Globus pallidus (tissue), 1 donor: ENCODE measurements around the gene FXYD1.
"Not testable (repeated sequence)": the region's sequence is repeated elsewhere in the genome, so short reads cannot be mapped to it uniquely, and the experiment has no call there.

Experiments
- DNase-seq: peaks from one replicate; pipeline ENCODE4 v3.0.0-alpha.2; 2015; ENCODE audit warnings: low spot score

Gene FXYD1

DNA sequence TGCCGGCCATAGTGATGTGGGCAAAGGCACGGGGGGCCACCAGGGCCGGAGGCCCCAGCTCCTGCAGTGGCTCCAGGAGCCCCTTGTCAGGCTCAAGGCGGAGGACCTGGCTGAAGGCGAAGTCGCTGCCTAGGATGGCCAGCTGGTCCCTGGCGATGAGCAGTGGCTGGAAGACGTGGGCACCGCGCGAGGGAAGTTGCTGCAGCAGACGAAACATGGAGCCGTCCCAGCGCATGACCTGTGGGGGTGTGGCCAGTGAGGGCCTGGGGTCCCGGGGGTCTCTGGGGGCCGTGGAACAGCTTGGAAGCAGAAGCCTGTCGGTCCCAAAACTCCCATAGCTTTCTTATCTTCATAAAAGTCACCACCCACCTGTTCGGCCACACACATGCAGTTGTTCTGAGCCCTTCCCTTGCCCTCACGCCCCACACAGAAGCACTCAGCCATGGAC lies 13.3 kb upstream of the FXYD1 start:
- DNase-seq, result no peak

DNA sequence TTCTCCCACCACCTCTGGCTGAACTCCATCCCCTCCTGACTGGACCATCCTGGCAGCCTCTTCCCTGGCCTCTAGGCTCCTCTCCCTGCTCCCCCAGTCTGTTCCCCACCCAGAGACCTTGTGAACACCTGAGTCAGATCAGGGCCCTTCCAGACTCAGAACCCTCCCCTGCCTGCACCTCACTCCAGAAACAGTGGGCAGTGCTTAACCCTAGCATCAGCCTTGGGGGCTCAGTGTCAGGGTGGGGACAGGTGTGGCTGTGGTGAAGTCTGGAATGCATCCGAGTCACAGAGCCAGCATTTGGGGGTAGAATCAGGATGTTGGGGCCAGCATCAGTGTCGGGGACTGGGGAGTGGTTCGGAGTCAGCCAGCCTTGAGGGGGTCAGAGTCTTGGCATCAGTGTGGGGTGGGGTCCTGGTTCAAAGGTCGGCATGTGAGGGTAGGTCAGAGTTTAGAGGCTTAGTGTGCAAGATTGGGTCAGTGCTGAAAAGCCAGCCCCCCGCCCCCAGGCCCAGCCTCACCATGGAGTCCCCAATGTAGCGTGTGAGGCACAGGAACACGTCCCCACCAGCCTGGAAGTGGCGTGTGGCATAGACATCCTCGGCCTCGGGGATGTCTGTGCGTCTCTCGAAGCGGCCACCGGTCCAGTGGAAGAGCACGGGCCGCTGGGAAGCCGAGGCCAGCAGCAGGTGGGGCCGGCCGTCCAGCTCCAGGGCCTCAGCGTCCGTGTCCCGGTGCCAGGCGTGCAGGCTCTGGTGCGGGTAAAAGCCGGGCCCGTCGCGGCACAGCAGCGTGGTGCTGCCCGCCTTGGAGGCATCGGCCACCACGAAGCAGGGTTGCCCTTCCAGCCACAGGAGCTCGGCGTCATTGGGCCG lies 12.6 kb upstream of the FXYD1 start:
- DNase-seq, result no peak

GRCh38 chr19:35126624-35126959 lies 12.0 kb upstream of the FXYD1 start:
- peak; percentile 85 for DNase-seq

DNA sequence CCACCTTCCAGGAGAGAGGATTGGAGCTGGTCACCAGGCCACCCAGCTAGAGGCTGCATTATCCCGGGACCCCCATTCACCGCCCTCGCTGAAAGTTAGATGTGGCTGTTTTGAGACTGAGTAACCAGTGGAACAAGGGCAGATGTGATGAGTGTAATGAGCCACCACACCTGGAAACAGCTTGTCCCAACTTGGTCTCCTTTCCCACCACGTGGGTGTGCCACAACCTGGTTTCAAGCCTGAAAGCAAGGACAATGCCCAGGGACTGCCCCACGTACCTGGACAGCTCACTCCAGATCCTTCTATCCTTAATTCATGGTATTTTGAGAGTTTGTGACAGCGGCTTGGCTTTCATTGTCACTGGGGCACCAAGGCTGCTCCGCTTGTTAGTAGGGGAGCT lies 10.8 kb upstream of the FXYD1 start:
- no peak for DNase-seq

- DNase-seq, result no peak
These were observed 10.1 kb upstream of the FXYD1 start for GRCh38 chr19:35128398-35129057.

DNA sequence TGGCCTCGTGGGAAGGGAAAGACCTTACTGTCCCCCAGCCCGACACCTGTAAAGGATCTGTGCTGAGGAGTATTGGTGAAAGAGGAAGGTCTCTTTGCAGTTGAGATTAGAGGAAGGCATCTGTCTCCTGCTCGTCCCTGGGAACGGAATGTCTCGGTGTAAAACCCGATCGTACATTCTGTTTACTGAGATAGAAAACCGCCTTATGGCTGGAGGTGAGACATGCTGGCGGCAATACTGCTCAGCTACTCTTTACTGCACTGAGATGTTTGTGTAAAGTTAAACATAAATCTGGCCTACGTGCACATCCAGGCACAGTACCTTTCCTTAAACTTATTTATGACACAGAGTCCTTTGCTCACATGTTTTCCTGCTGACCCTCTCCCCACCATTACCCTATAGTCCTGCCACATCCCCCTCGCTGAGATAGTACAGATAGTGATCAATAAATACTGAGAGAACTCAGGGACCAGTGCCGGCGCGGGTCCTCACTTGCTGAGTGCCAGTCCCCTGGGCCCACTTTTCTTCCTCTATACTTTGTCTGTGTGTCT lies 8.8 kb upstream of the FXYD1 start:
- not testable (repeated sequence) for DNase-seq

DNA sequence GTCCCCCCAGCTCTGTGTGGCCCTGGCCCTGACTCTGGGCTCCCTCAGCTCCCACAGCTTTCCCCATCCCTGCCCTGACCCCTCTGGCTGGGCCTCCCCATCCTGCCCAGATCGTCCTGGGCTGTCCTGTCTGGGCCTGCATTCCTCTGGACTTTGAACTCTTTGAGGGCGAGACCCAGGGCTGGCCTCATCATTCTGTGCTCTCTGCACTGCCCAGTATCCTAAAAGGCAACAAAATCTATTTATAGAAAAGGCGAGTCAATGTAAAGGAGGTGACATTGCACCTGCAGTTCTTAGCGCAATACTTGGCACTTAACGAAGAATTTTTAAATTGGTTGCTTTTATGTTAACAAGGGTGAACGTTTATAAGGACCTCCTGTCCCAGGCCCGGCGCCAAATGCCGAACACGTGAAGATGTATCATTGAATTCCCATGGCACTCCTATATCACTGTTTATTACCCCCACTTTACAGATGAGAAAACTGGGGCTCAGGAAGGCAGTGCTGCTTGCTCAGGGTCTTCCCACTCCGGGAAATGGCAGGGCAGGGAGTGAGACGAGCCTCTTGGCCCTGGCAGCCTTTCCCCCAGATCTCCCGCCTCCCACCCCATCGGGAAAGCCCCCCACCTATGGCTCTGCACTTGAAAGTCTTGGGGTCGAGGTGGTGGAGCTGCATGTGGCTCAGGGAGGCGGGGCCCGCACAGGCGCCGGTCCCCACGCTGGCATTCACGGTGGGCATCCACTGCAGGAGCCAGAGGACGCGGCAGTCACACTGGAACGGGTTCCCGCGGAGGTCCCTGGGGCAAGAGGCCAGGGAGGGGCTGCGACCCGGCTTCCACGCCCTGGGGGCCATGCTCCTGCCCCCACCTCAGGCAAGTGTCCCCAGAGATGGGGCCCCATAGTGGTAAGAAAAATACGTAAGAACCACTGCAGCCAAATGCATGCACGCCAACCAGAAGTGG lies 7.6 kb upstream of the FXYD1 start:
- no peak for DNase-seq

DNA sequence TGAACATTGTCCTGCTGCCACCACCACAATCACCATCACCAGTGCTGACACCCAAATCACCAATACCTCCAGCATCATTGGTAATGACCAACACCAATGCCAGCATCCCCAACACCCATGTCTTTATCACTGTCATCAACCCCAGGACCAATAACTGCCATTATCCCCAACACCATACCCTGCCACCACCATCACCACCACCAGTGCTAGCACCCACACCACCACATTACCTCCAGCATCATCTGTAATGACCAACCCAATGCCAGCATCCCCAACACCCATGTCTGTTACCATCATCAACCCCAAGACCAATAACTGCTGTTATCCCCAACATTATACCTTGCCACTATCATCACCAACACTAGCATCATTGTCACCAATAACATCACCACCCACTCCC lies 6.4 kb upstream of the FXYD1 start:
- no peak for DNase-seq

DNA sequence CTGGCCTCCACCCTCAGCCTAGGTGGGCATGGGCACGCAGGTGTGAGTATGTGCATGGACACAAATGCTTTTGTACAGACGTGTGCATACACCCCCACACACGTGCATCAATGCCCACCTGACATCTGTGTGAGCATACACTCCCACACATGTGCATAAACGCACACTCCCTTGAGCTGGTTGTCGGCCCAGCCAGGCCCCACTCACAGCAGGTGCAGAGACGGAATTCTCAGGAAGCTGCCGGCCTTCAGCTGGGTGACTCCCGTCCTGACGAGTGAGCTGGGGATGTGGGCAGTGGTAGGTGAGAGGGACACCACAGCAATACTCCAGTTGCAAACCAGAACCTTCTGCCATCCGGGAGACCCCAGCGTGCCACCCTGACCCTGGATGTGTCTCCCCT lies 4.8 kb upstream of the FXYD1 start:
- no peak for DNase-seq

GRCh38 chr19:35134601-35135242 lies 3.9 kb upstream of the FXYD1 start, which contains the start of gene LGI4:
LGI4 (minus strand) TSS chr19:35135059; CDS start chr19:35134680, 379 bp downstream.
- no peak for DNase-seq

GRCh38 chr19:35135389-35135909 lies 3.2 kb upstream of the FXYD1 start:
- peak; percentile 84 for DNase-seq

GRCh38 chr19:35136231-35136630 lies 2.4 kb upstream of the FXYD1 start:
- DNase-seq, result no peak

GRCh38 chr19:35136977-35137702 lies 1.5 kb upstream of the FXYD1 start:
- DNase-seq, result no peak

DNA sequence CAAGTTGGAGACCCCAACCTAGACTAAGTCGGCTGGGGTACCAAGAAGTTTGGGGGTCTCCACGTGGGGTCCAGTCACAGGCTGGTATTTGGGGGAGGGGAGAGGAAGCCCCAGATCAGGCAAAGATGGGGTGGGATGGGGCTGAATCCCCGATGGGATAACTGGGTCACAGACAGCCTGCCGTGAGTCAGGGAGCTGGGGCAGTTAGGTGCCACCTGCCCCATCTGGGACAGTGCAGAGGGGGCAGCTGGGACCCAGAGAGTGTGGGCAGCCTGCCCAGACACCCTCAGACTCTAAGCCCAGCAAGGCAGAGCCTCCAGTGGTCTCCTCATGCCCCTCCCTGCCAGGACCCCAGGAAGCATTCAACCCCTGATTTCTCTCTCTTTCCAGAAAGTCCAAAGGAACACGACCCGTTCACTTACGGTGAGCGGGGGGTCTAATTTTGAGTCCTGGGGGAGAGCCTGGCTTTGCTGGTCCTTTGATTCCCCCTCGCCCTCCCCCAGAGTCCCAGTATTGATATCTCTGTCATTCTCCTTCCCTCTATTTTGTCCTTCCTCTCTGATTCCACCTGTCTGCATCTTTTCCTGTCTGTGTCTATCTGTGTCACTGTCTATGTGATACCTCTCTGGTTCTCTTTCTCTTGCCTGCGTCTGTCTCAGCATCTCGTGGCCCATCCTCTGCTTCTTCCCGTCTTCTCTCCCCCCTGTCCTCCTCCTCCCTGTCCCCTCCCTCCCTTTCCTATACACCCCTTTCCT lies 1.8 kb downstream of the FXYD1 start:
- no peak for DNase-seq

DNA sequence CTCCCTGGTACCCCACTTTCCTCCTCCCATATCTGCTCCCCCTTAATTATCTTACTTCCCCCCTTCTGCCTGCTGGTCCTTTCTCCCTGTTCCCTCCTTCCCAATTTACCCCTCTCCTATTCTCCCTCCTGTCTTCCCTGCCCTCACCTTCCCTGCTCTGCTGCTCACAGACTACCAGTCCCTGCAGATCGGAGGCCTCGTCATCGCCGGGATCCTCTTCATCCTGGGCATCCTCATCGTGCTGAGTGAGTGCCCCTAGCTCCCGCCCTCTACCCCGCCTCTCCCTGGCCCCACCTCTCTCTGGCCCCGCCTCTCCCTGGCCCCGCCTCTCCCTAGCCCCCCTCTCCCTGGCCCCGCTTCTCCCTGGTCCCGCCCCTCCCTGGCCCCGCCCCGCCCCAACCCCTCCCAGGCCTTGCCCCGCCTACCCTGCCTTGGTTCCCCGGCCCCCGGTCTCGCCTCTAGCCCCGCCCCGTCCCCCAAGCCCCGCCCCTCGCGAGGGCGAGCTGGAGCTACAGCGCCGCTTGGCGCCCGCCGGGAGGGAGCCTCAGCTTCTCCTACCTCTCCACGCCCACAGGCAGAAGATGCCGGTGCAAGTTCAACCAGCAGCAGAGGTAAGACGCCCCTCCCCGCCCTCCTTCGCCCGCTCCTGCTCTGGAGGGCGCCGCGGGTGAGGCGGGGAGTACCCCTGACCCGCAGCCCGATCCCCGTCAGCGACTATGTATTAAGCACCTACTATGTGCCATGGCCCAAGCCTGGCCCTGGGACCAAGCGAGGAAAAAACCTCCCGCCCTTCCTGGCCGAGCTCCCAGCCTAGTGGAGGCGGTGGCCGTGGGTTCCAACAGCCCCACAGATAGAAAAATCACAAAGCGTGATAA lies 2.6 kb downstream of the FXYD1 start:
- DNase-seq, result peak; percentile 93

GRCh38 chr19:35141837-35142605 lies 3.4 kb downstream of the FXYD1 start:
- no peak for DNase-seq

DNA sequence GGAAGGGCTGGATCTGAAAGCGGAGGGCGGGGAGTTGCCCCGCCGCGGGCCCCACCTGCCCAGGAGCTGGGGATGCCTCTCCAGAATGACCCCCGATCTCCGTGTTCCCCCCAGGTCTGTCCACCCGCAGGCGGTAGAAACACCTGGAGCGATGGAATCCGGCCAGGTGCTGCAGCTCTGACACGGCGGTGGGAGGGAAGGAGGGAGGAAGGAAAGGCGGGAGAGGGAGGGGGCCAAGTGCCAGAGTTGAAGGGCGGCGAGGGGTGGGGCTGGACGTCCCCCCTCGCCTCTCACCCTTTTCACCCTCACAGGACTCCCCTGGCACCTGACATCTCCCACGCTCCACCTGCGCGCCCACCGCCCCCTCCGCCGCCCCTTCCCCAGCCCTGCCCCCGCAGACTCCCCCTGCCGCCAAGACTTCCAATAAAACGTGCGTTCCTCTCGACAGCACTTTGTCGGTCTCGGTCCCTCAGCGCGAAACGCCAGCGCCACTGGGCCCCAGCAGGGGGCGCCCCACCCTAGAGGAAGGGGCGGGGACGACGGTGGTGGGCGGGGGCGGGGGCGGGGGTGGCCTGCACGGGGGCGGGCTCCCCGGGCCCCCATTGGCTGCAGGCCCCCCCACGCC lies 4.1 kb downstream of the FXYD1 start:
- no peak for DNase-seq
